GM12891 (cell line): ENCODE measurements around the gene BICDL1.

Experiments
- PAX5 ChIP-seq: IDR thresholded peaks from 2 replicates; pipeline ENCODE4 v1.6.1; 2011; ENCODE audit warnings: low read length, moderate library complexity, mild to moderate bottlenecking; ENCODE audit not compliant: insufficient read depth, severe bottlenecking
- POLR2A ChIP-seq: IDR thresholded peaks from 2 replicates; pipeline ENCODE4 v1.6.1; 2011; ENCODE audit warnings: low read depth, low read length, control low read depth
- POLR2AphosphoS5 ChIP-seq: IDR thresholded peaks from 2 replicates; pipeline ENCODE4 v1.6.1; 2011; ENCODE audit warnings: low read depth, low read length, control low read depth
- POU2F2 ChIP-seq: IDR thresholded peaks from 2 replicates; pipeline ENCODE4 v1.6.1; 2011; ENCODE audit warnings: low read depth, mild to moderate bottlenecking, control low read depth, low read length, moderate library complexity
- SPI1 ChIP-seq: IDR thresholded peaks from 2 replicates; pipeline ENCODE4 v1.6.1; 2011; ENCODE audit warnings: low read depth, low read length, control low read depth
- TAF1 ChIP-seq: IDR thresholded peaks from 2 replicates; pipeline ENCODE4 v1.6.1; 2011; ENCODE audit warnings: low read depth, low read length, control low read depth

- TF ChIP-seq TAF1 (no peak), POLR2A (no peak), POLR2AphosphoS5 (no peak), POU2F2 (no peak), PAX5 (no peak), SPI1 (no peak)
These were observed 24.9 kb upstream of the BICDL1 start for GRCh38 chr12:119964123-119964522.
